B cell (primary cell): ENCODE results near the gene DENND4B.

Source experiments
- EZH2 ChIP-seq: IDR thresholded peaks from 2 replicates; pipeline ENCODE4 v1.6.1; 2012; ENCODE audit warnings: borderline replicate concordance, low read depth, mild to moderate bottlenecking, moderate library complexity, low read length; ENCODE audit not compliant: insufficient read depth, poor library complexity, severe bottlenecking
- TF ChIP-seq, protein P1 (sequence below): fragments of 200-600 bp; IDR thresholded peaks from one replicate; pipeline ENCODE4 v1.8.0; 2022; ENCODE audit warnings: antibody characterized with exemption, mild to moderate bottlenecking

DNA sequence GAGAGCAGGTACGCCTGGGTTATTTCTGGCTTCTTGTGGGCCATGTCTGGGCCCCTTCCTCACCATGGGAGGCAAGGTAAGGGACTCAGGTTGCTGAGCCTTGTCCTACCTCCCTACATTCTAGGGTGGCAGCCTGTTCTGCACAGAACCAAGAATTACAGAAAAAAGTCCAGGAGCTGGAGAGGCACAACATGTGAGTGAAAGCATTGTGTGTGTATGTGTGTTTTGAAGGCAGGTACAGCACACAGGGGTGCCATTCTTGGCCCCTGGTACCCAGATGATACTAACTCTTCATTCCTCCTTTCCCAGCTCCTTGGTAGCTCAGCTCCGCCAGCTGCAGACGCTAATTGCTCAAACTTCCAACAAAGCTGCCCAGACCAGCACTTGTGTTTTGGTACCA, 26.6 kb upstream of the DENND4B start:
- TF ChIP-seq, protein P1, sequence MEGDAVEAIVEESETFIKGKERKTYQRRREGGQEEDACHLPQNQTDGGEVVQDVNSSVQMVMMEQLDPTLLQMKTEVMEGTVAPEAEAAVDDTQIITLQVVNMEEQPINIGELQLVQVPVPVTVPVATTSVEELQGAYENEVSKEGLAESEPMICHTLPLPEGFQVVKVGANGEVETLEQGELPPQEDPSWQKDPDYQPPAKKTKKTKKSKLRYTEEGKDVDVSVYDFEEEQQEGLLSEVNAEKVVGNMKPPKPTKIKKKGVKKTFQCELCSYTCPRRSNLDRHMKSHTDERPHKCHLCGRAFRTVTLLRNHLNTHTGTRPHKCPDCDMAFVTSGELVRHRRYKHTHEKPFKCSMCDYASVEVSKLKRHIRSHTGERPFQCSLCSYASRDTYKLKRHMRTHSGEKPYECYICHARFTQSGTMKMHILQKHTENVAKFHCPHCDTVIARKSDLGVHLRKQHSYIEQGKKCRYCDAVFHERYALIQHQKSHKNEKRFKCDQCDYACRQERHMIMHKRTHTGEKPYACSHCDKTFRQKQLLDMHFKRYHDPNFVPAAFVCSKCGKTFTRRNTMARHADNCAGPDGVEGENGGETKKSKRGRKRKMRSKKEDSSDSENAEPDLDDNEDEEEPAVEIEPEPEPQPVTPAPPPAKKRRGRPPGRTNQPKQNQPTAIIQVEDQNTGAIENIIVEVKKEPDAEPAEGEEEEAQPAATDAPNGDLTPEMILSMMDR = no peak
- TF ChIP-seq EZH2 = no peak
